HG03571 (cell line): ENCODE measurements around the gene MYT1.

Experiments
- ATAC-seq: cut with Tn5 transposase; IDR thresholded peaks from one replicate; pipeline ENCODE4 v1.9.1; 2021; ENCODE audit not compliant: unreplicated experiment

The MYT1 gene

GRCh38 chr20:64139199-64140060, 24.8 kb upstream of the MYT1 start:
- no peak for ATAC-seq

GRCh38 chr20:64140061-64140931, 24.0 kb upstream of the MYT1 start:
- ATAC-seq, result no peak

GRCh38 chr20:64140956-64141355, 23.3 kb upstream of the MYT1 start:
- no peak for ATAC-seq

GRCh38 chr20:64142590-64142989, 21.7 kb upstream of the MYT1 start:
- ATAC-seq, result no peak

- ATAC-seq, result no peak
Observed at GRCh38 chr20:64143018-64143801, 21.0 kb upstream of the MYT1 start.

GRCh38 chr20:64144144-64144912, 19.9 kb upstream of the MYT1 start:
- no peak for ATAC-seq

- ATAC-seq, result no peak
Observed at GRCh38 chr20:64145458-64146300, 18.6 kb upstream of the MYT1 start.

- no peak for ATAC-seq
Observed at GRCh38 chr20:64146301-64146935, 17.8 kb upstream of the MYT1 start.

GRCh38 chr20:64146936-64147477, 17.2 kb upstream of the MYT1 start:
- no peak for ATAC-seq

- no peak for ATAC-seq
Observed at GRCh38 chr20:64148581-64148980, 15.7 kb upstream of the MYT1 start.

GRCh38 chr20:64149141-64149540, 15.1 kb upstream of the MYT1 start:
- no peak for ATAC-seq

- ATAC-seq, result no peak
Observed at GRCh38 chr20:64149809-64150560, 14.3 kb upstream of the MYT1 start.

- ATAC-seq, result no peak
Observed at GRCh38 chr20:64150756-64151632, 13.3 kb upstream of the MYT1 start.

GRCh38 chr20:64151633-64152530, 12.4 kb upstream of the MYT1 start:
- no peak for ATAC-seq

- no peak for ATAC-seq
Observed at GRCh38 chr20:64152906-64153305, 11.3 kb upstream of the MYT1 start.

- ATAC-seq, result no peak
Observed at GRCh38 chr20:64153410-64153809, 10.8 kb upstream of the MYT1 start.
